NCI-H524 treated with DMSO at 0.1 percent for 48 hours (cell line): ENCODE measurements around the gene CDKL5.

Source experiments
- DNase-seq: peaks from one replicate; lab custom pipeline; 2025; lab: John Stamatoyannopoulos, UW

Gene CDKL5

GRCh38 chrX:18698737-18699650, 273.6 kb downstream of the CDKL5 start:
- no peak for DNase-seq

- no peak for DNase-seq
These were observed 276.4 kb downstream of the CDKL5 start for GRCh38 chrX:18701621-18702361.

- DNase-seq, result no peak
These were observed 277.2 kb downstream of the CDKL5 start for GRCh38 chrX:18702362-18703195.
